ENCODE measurements around the gene SLC1A7. TPM values are rescaled to one million over a fixed set of nuclear protein-coding genes. Genes with fewer than 3 reads are reported as not detected.

The SLC1A7 gene
- total and polyA plus RNA-seq, 2 of the 13 experiments (the other 11 are each of a cell fraction or from before 2014, with no cell fraction given) = 0.04 to 2.0 TPM

DNA sequence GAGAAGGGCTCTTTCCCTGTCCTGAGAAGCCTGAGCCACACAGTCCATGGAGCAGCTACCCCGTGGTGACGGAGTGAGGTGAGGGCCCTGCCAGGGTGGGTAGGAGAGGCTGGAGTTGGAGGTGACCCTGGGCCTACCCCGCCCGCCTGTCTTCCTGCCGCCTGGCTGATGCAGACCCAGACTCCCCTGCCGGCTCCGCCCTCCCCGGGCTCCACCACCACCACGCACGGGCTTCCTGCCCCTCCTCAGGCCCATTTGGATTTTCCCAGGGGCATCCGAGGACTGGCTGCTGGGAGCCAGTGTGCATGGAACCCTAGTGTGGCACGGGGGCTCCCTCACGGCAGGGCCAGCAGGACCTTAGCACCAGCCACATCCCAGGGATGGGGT is 47.9 kb downstream of the SLC1A7 start (continued):
- TF ChIP-seq MED1 (CRISPR knock-in tag; IDR thresholded peaks at IDR 0.05) = no peak
- no peak for TF ChIP-seq ZBTB7B (CRISPR knock-in tag; IDR thresholded peaks at IDR 0.05)
- TF ChIP-seq ZNF792 (CRISPR knock-in tag; IDR thresholded peaks at IDR 0.05) = no peak
- TF ChIP-seq ZNF34 (CRISPR knock-in tag; IDR thresholded peaks at IDR 0.05; ENCODE audit: borderline replicate concordance) = no peak
- TF ChIP-seq TOPORS (CRISPR knock-in tag; IDR thresholded peaks at IDR 0.05) = no peak
- no peak for TF ChIP-seq ZNF10 (CRISPR knock-in tag; IDR thresholded peaks at IDR 0.05; ENCODE audit: borderline replicate concordance, low read depth)
- TF ChIP-seq SALL1 (CRISPR knock-in tag; IDR thresholded peaks at IDR 0.05) = no peak
- TF ChIP-seq, protein P1, sequence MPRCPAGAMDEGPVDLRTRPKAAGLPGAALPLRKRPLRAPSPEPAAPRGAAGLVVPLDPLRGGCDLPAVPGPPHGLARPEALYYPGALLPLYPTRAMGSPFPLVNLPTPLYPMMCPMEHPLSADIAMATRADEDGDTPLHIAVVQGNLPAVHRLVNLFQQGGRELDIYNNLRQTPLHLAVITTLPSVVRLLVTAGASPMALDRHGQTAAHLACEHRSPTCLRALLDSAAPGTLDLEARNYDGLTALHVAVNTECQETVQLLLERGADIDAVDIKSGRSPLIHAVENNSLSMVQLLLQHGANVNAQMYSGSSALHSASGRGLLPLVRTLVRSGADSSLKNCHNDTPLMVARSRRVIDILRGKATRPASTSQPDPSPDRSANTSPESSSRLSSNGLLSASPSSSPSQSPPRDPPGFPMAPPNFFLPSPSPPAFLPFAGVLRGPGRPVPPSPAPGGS (CRISPR knock-in tag; IDR thresholded peaks at IDR 0.05) = no peak
- TF ChIP-seq SRF (IDR thresholded peaks at IDR 0.05; ENCODE audit: low read depth, low read length) = no peak
- TF ChIP-seq NR3C1 (CRISPR knock-in tag; IDR thresholded peaks at IDR 0.05) = no peak
- no peak for TF ChIP-seq ZNF264 (CRISPR knock-in tag; IDR thresholded peaks at IDR 0.05)
- no peak for TF ChIP-seq SMAD9 (CRISPR knock-in tag; IDR thresholded peaks at IDR 0.05)
- TF ChIP-seq KAT2B (IDR thresholded peaks at IDR 0.05; ENCODE audit: borderline replicate concordance, low read depth, low read length) = no peak
- no peak for TF ChIP-seq LCORL (IDR thresholded peaks at IDR 0.05)
- 0 out of 2 replicates have a peak, but pooled peaks have one; percentile 30 for TF ChIP-seq LCORL (CRISPR knock-in tag; IDR thresholded peaks at IDR 0.05)
- no peak for TF ChIP-seq ZNF773 (CRISPR knock-in tag; IDR thresholded peaks at IDR 0.05; ENCODE audit: borderline replicate concordance)
- TF ChIP-seq MEIS2 (CRISPR knock-in tag; IDR thresholded peaks at IDR 0.05) = no peak
- no peak for TF ChIP-seq DZIP1 (CRISPR knock-in tag; IDR thresholded peaks at IDR 0.05)
- TF ChIP-seq ZNF136 (CRISPR knock-in tag; IDR thresholded peaks at IDR 0.05; ENCODE audit: low read depth) = no peak
- no peak for TF ChIP-seq NCOA2 (CRISPR knock-in tag; IDR thresholded peaks at IDR 0.05)
- TF ChIP-seq, protein P2, sequence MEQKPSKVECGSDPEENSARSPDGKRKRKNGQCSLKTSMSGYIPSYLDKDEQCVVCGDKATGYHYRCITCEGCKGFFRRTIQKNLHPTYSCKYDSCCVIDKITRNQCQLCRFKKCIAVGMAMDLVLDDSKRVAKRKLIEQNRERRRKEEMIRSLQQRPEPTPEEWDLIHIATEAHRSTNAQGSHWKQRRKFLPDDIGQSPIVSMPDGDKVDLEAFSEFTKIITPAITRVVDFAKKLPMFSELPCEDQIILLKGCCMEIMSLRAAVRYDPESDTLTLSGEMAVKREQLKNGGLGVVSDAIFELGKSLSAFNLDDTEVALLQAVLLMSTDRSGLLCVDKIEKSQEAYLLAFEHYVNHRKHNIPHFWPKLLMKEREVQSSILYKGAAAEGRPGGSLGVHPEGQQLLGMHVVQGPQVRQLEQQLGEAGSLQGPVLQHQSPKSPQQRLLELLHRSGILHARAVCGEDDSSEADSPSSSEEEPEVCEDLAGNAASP (CRISPR knock-in tag; IDR thresholded peaks at IDR 0.05; ENCODE audit: borderline replicate concordance) = no peak
- no peak for TF ChIP-seq ZBTB1 (CRISPR knock-in tag; IDR thresholded peaks at IDR 0.05; ENCODE audit: borderline replicate concordance)
- TF ChIP-seq ZNF557 (CRISPR knock-in tag; IDR thresholded peaks at IDR 0.05) = no peak
- 0 out of 2 replicates have a peak, but pooled peaks have one; percentile 9 for TF ChIP-seq SAP130 (CRISPR knock-in tag; IDR thresholded peaks at IDR 0.05; ENCODE audit: low read depth)
- TF ChIP-seq SATB2 (CRISPR knock-in tag; IDR thresholded peaks at IDR 0.05) = no peak

Data from HepG2 (cell line).